Stimulated activated CD8-positive, alpha-beta memory T cell treated with anti-CD3 and anti-CD28 coated beads, Interleukin-15, amount 100 ng/mL, for 4 hours (primary cell): ENCODE measurements around the gene XKR8.
A peak's percentile ranks its signal among the peaks of the same experiment; 100 is the strongest.

Experiments used
- DNase-seq, 2 donors: peaks; one replicate each; pipeline ENCODE4 v3.0.0-alpha.2; 2020; ENCODE audit warnings: low read depth in 2 of 2

Gene XKR8

GRCh38 chr1:27959792-27960603, at the start of gene XKR8:
Gene XKR8, plus strand, starts transcription at chr1:27959973. Its CDS starts 97 bp downstream, at chr1:27960070.
- peak; percentile 69 to 73 for DNase-seq

DNA sequence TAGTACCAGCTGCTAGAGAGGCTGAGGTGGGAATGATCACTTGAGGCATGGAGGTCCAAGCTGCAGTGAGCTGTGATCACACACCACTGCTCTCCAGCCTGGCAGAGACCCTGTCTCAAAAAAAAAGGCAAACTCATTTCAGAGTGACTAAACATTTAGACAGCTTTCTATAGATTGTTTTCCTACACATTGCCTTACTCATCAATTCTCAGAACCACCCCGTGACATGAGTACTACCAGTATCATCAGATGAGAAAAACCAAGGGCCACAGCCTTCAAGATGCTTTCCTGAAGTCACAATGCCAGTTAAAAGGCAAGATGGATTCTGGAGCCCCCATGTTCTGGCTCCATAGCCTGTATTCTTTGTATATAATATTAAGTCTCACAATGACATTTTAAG, 47.3 kb upstream of the XKR8 start:
- no peak for DNase-seq

DNA sequence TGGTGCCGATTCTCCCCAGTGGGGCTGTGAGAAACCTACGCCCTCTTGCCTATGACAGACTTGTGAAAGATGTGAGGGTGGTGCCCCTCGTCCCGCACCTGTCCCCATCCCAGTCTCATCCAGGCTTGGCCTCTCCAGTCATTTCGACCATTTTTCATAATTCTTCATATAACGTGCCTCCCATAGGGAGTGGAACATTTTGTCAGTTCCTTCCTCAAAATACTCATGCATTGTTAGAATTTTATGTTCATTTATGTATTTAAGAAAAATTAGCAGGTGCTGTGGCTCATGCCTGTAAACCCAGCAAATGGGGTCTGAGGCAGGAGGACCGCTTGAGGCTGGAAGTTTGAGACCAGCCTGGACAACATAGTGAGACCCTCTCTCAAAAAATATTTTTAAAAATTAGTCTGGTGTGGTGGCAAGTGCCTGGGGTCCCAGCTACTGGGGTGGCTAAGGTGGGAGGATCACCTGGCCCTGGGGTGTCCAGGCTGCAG, 44.6 kb upstream of the XKR8 start:
- no peak for DNase-seq

DNA sequence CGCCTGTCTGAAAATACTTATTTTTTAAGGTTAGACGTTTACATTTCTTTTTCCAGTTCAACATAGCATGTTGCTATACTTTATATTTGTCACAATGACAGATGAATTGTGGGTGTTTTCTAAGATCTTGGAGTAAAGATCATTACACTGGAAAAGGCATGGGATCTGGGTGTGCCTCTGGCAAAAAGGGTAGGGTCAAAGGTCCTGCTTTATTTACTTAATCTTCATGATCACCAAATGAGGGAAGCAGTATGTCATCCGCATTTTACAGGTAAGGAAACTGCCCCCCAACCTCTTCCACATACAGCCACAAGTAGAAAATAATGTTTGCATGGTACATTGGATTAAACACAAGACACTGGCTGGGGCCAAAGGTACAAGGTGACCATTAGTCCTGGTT, 37.5 kb upstream of the XKR8 start:
- no peak for DNase-seq

GRCh38 chr1:27928216-27928954, 31.4 kb upstream of the XKR8 start:
- no peak for DNase-seq

DNA sequence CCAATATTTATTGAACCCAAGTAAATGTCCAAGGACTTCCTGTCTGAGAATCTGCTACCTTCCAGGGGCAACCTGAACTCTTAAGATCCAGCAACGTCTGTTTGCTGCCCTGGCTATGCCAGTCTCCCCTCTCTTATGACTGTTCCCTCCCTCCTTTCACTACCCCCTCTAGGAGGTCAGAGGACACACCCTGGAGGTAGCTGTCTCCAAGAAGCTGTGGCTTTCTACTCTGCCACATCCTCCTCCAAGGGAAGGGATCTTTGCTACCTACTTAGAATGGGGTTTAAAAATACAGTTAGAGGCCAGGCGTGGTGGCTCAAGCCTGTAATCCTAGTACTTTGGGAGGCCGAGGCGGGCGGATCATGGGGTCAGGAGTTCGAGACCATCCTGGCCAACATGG, 28.6 kb upstream of the XKR8 start:
- no peak for DNase-seq

DNA sequence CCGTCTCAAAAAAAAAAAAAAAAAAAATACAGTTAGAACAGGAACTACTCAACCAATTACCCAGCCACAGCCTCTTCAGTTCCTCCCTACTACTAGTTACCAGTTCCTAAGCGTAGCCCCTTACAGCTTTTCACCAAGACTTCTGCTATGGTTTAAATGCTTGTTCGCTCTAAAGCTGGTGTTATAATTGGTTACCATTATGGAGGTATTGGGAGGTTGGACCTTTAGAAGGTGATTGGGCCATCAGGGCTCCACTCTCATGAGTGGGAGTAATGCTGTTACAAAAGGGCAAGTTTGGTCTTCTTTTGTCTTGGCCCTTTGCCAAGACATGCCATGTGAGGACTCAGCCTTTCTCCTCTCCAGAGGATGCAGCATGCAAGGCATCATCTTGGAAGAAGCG, 28.0 kb upstream of the XKR8 start:
- DNase-seq, result no peak

- DNase-seq, result no peak
Observed at GRCh38 chr1:27934818-27935549, 24.8 kb upstream of the XKR8 start, which contains the start of gene SMPDL3B. Gene SMPDL3B, plus strand, starts transcription at chr1:27935000. Its CDS starts 184 bp downstream, at chr1:27935184.

GRCh38 chr1:27935721-27936120, 24.1 kb upstream of the XKR8 start:
- DNase-seq, result no peak

DNA sequence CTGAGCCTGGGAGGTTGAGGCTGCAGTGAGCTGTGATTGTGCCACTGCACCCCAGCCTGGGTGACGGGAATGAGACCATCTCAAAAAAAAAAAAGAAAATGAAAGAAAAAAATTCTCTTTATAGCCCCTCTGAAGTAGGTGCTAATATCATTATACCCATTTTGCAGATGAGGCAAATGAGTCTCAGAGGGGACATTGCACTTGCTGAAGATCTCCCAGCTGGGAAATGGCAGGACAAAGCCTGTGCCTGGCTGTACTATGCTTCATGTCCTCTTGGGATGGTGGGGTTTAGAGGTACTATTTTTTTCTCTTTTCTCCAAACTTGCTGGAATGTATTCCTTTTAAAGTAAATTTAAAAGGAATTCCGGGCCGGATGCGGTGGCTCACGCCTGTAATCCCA, 23.4 kb upstream of the XKR8 start:
- no peak for DNase-seq

- DNase-seq, result no peak
Observed at GRCh38 chr1:27937524-27937836, 22.3 kb upstream of the XKR8 start.

DNA sequence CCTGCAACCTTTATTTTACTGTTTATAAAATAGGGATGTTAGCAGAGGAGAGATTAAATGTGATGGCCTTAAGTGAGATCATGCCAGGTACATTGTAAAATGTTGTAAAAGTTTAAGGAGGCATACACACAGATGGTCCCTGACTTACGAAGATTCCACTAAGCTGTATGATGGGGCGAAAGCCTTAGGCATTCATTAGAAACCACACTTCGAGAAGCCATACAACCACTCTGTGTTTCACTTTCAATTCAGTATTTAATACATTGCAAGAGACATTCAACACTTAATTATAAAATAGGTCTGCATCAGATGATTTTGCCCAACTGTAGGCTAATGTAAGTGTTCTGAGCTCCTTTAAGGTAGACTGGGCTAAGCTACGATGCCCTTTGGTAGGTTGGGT, 21.3 kb upstream of the XKR8 start:
- DNase-seq, result no peak

DNA sequence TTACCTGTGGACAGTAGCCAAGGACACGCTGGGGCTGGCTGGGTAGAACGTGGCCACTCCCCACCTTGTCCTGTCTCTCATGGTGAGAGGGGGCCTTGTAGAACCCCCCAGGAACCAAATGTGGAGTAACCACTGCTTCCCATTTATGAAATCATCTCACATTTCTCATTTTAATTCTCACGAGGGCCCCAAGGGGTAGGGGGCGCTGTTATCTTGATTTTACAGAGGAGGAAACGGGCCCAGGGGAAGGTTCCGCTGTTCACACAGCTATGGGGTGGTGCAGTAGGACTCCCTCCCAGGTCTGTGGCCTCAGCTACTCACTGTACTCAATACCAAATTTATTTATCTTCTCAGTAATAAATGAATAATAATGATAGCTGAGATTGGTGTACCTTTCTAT, 19.5 kb upstream of the XKR8 start:
- DNase-seq, result peak; percentile 18 to 54

DNA sequence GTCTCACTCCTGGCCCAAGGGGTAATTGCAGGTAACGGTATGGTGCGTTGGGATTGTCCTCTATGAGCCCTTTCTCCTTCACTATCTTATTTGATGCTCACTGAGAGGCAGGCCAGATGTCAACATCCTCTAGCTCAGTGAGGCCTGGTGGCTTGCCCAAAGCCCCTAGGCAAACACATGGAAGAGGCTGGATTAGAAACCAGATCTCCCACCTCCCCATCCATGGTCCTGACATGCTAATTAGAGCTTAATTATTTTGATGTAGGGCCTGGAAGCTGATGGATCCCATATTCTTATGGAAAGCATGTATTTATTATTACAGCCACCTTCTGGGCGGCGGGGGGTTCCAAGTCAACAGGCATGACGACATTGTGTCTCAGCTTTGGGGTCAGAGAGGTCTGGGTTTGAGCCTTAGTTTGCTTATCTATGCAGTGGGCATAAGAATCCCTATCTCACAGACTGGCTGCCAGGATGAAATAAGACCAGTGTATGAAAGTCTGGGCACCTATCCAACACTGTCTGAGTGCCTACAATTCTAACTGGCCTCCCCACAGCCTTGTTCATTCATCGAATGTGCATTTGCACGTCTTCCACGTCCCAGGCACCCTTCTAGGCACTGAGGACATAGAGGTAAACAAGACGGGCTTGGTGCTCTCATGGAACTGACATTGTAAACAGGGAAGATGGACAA, 18.8 kb upstream of the XKR8 start:
- no peak for DNase-seq

DNA sequence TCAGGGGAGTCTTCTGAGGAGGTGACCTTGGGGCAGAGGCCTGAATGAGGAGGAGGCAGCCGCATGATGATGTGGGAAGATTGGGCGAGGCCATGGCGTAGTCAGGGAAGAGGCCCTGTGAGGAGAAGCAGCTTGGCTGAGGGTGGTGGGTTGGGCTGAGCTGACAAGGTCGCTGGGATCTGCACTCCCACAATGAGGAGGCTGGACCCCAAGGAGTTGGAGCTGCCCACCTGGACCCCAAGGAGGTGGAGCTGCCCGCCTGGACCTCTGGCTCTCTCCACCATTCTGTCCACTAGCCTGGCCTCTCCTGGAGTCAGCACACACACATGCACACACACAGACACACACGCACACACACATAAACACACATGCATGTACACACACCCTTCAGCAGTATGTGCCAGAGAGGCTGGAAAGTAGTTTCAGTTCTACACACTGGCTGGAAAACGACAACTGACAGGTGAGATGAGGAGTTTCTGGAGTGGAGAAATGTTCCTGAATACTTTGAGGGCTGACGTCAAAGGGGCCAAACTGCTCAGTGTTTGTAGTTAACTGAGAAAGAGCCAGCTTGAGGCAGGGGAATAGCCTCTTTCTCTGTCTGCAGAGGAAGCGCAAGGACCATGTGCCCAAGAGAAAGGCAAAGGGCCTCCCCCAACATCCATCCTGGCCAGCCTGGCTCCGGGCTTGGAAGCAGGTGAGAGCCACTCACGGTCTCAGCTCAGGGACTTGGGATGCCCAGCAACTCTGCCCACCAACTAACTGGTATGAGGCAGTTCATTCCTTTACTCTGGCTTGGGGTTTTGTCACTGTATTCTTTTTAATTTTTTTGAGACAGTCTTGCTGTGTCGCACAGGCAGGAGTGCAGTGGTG, 17.9 kb upstream of the XKR8 start:
- no peak for DNase-seq

- DNase-seq, result no peak
Observed at GRCh38 chr1:27945020-27945419, 14.8 kb upstream of the XKR8 start.

DNA sequence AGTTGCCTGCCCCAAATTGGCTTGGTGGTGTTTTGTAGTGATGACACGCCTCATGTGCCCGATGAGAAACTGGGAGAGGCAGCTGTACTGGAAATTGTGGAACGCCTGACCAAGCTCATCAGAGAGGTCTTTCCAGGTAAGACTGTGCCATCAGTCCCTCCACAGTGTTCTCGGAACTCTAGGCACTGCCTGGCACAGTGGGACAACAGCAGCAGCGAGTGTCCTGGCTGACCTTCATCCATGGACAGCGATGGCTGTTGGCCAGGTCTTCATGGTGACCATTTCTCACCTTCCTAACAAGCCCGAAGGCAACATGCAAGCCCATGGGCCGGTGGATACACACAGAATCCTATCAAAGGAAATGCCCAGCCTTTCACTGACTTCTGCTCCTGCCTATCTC, 10.7 kb upstream of the XKR8 start:
- no peak for DNase-seq

GRCh38 chr1:27951396-27951795, 8.4 kb upstream of the XKR8 start:
- DNase-seq, result no peak

- no peak for DNase-seq
Observed at GRCh38 chr1:27952147-27952546, 7.6 kb upstream of the XKR8 start.

DNA sequence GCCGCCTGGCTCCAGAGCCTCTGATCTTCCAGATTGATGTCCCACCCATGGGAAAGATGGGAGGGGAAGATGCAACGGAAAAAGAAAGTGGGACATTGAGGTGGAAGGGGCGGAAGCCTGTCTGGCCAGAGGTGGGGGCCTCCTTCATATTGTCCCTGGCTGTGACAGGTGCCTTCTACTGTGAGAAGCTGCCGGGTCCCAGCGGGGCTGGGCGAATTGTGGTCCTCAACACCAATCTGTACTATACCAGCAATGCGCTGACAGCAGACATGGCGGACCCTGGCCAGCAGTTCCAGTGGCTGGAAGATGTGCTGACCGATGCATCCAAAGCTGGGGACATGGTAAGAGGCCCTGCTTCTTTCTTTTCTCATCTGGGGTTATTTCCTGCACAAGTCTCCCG, 5.6 kb upstream of the XKR8 start:
- no peak for DNase-seq

GRCh38 chr1:27955076-27955475, 4.7 kb upstream of the XKR8 start:
- no peak for DNase-seq
